ENCODE measurements around the gene TNIK. TPM values are rescaled to one million over a fixed set of nuclear protein-coding genes. Genes with fewer than 3 reads are reported as not detected.

TNIK gene
- total RNA-seq, 1 donor from 2014 or later = 27.4 TPM

GRCh38 chr3:171276923-171277322 lies 183.3 kb downstream of the TNIK start:
- Mint-ChIP-seq H3K4me1 (peaks cover 37% of the 10 kb centered on the region), H3K27ac (no peak overlapping the region), H3K36me3 (ENCODE audit: low read depth) (peaks cover 21% of the 10 kb centered on the region), H3K4me3 (no peak overlapping the region), H3K27me3 (no peaks in the 10 kb centered on the region), H3K9me3 (peaks cover 17% of the 10 kb centered on the region)
- intact Hi-C loops (cut with micrococcal nuclease) = loop anchor here (1.0 kb wide), 1 partner anchor 9 kb away; no protein-coding TSS in a partner anchor
- no peak for DNase-seq

GRCh38 chr3:171274222-171274621 lies 186.0 kb downstream of the TNIK start:
- Mint-ChIP-seq H3K4me3 (no peak overlapping the region), H3K9me3 (peaks cover 12% of the 10 kb centered on the region), H3K4me1 (peaks cover 51% of the 10 kb centered on the region), H3K36me3 (ENCODE audit: low read depth) (peaks cover 19% of the 10 kb centered on the region), H3K27me3 (no peaks in the 10 kb centered on the region), H3K27ac (no peak overlapping the region)
- DNase-seq = no peak
- intact Hi-C loops (cut with micrococcal nuclease) = no loop called here

- Mint-ChIP-seq H3K27ac (peak overlapping the region; percentile 14), H3K4me3 (no peak overlapping the region), H3K9me3 (peaks cover 13% of the 10 kb centered on the region), H3K4me1 (peaks cover 66% of the 10 kb centered on the region), H3K36me3 (ENCODE audit: low read depth) (peaks cover 19% of the 10 kb centered on the region), H3K27me3 (no peaks in the 10 kb centered on the region)
- peak; percentile 55 for DNase-seq
- intact Hi-C loops (cut with micrococcal nuclease) = no loop called here
These were observed 189.7 kb downstream of the TNIK start for GRCh38 chr3:171270541-171270940.

GRCh38 chr3:171269542-171269941 lies 190.7 kb downstream of the TNIK start:
- Mint-ChIP-seq H3K4me1 (peaks cover 67% of the 10 kb centered on the region), H3K36me3 (ENCODE audit: low read depth) (peaks cover 12% of the 10 kb centered on the region), H3K9me3 (peaks cover 6% of the 10 kb centered on the region), H3K27me3 (no peaks in the 10 kb centered on the region), H3K27ac (peak overlapping the region; percentile 13), H3K4me3 (peak overlapping the region; percentile 56)
- DNase-seq = peak; percentile 61
- intact Hi-C loops (cut with micrococcal nuclease) = loop anchor here (2.0 kb wide), 1 partner anchor 15 kb away; no protein-coding TSS in a partner anchor

GRCh38 chr3:171268677-171269076 lies 191.5 kb downstream of the TNIK start:
- Mint-ChIP-seq H3K27ac (no peak overlapping the region), H3K4me3 (peak overlapping the region; percentile 43), H3K4me1 (peaks cover 63% of the 10 kb centered on the region), H3K36me3 (ENCODE audit: low read depth) (peaks cover 12% of the 10 kb centered on the region), H3K27me3 (no peaks in the 10 kb centered on the region), H3K9me3 (peaks cover 6% of the 10 kb centered on the region)
- intact Hi-C loops (cut with micrococcal nuclease) = loop anchor here (2.0 kb wide), 1 partner anchor 14 kb away; no protein-coding TSS in a partner anchor
- DNase-seq = no peak

- peak; percentile 66 for DNase-seq
- Mint-ChIP-seq H3K9me3 (peaks cover 9% of the 10 kb centered on the region), H3K4me3 (peak overlapping the region; percentile 66), H3K27ac (peak overlapping the region; percentile 83), H3K36me3 (ENCODE audit: low read depth) (peaks cover 9% of the 10 kb centered on the region), H3K4me1 (peaks cover 68% of the 10 kb centered on the region), H3K27me3 (no peaks in the 10 kb centered on the region)
- intact Hi-C loops (cut with micrococcal nuclease) = loop anchor here (2.0 kb wide), 1 partner anchor 18 kb away; no protein-coding TSS in a partner anchor
These were observed 193.1 kb downstream of the TNIK start for GRCh38 chr3:171267104-171267503.

GRCh38 chr3:171266740-171267073 lies 193.5 kb downstream of the TNIK start:
- H3K27ac Mint-ChIP-seq = peak overlapping the region; percentile 83
- intact Hi-C loops (cut with micrococcal nuclease) = loop anchor here (2.0 kb wide), 1 partner anchor 18 kb away; no protein-coding TSS in a partner anchor
- peaks cover 9% of the 10 kb centered on the region for H3K9me3 Mint-ChIP-seq
- peaks cover 6% of the 10 kb centered on the region for H3K36me3 Mint-ChIP-seq (ENCODE audit: low read depth)
- peaks cover 69% of the 10 kb centered on the region for H3K4me1 Mint-ChIP-seq
- no peaks in the 10 kb centered on the region for H3K27me3 Mint-ChIP-seq
- peak; percentile 53 for DNase-seq
- H3K4me3 Mint-ChIP-seq = peak overlapping the region; percentile 57

- peaks cover 9% of the 10 kb centered on the region for H3K36me3 Mint-ChIP-seq (ENCODE audit: low read depth)
- no peaks in the 10 kb centered on the region for H3K27me3 Mint-ChIP-seq
- intact Hi-C loops (cut with micrococcal nuclease) = loop anchor here (2.0 kb wide), 1 partner anchor 19 kb away; no protein-coding TSS in a partner anchor
- peaks cover 9% of the 10 kb centered on the region for H3K9me3 Mint-ChIP-seq
- H3K4me3 Mint-ChIP-seq = peak overlapping the region; percentile 65
- peak; percentile 58 for DNase-seq
- peaks cover 72% of the 10 kb centered on the region for H3K4me1 Mint-ChIP-seq
- H3K27ac Mint-ChIP-seq = peak overlapping the region; percentile 83
These were observed 194.0 kb downstream of the TNIK start for GRCh38 chr3:171266034-171266739.

GRCh38 chr3:171264758-171265157 lies 195.4 kb downstream of the TNIK start:
- DNase-seq = peak; percentile 54
- intact Hi-C loops (cut with micrococcal nuclease) = no loop called here
- Mint-ChIP-seq H3K9me3 (peaks cover 9% of the 10 kb centered on the region), H3K27me3 (no peaks in the 10 kb centered on the region), H3K4me1 (peaks cover 66% of the 10 kb centered on the region), H3K27ac (no peak overlapping the region), H3K4me3 (no peak overlapping the region), H3K36me3 (ENCODE audit: low read depth) (peaks cover 14% of the 10 kb centered on the region)

- Mint-ChIP-seq H3K27me3 (no peaks in the 10 kb centered on the region), H3K4me3 (no peak overlapping the region), H3K36me3 (ENCODE audit: low read depth) (peaks cover 11% of the 10 kb centered on the region), H3K27ac (no peak overlapping the region), H3K9me3 (peaks cover 7% of the 10 kb centered on the region), H3K4me1 (peaks cover 69% of the 10 kb centered on the region)
- peak; percentile 22 for DNase-seq
- intact Hi-C loops (cut with micrococcal nuclease) = no loop called here
These were observed 197.8 kb downstream of the TNIK start for GRCh38 chr3:171262431-171262830.

GRCh38 chr3:171261487-171261886 lies 198.7 kb downstream of the TNIK start:
- intact Hi-C loops (cut with micrococcal nuclease) = no loop called here
- peaks cover 70% of the 10 kb centered on the region for H3K4me1 Mint-ChIP-seq
- peak; percentile 49 for DNase-seq
- peak overlapping the region; percentile 15 for H3K4me3 Mint-ChIP-seq
- H3K36me3 Mint-ChIP-seq (ENCODE audit: low read depth) = peaks cover 15% of the 10 kb centered on the region
- no peaks in the 10 kb centered on the region for H3K27me3 Mint-ChIP-seq
- peaks cover 7% of the 10 kb centered on the region for H3K9me3 Mint-ChIP-seq
- peak overlapping the region; percentile 56 for H3K27ac Mint-ChIP-seq

GRCh38 chr3:171260899-171261298 lies 199.3 kb downstream of the TNIK start:
- H3K36me3 Mint-ChIP-seq (ENCODE audit: low read depth) = peaks cover 15% of the 10 kb centered on the region
- no peaks in the 10 kb centered on the region for H3K27me3 Mint-ChIP-seq
- peak; percentile 44 for DNase-seq
- H3K27ac Mint-ChIP-seq = peak overlapping the region; percentile 56
- H3K4me3 Mint-ChIP-seq = peak overlapping the region; percentile 15
- peaks cover 7% of the 10 kb centered on the region for H3K9me3 Mint-ChIP-seq
- intact Hi-C loops (cut with micrococcal nuclease) = no loop called here
- peaks cover 71% of the 10 kb centered on the region for H3K4me1 Mint-ChIP-seq

- peaks cover 7% of the 10 kb centered on the region for H3K9me3 Mint-ChIP-seq
These were observed 199.7 kb downstream of the TNIK start for GRCh38 chr3:171260466-171260865.

GRCh38 chr3:171258316-171258715 lies 201.9 kb downstream of the TNIK start:
- peak; percentile 54 for DNase-seq
- Mint-ChIP-seq H3K36me3 (ENCODE audit: low read depth) (peaks cover 19% of the 10 kb centered on the region), H3K27me3 (no peaks in the 10 kb centered on the region), H3K4me3 (peak overlapping the region; percentile 49), H3K4me1 (peaks cover 84% of the 10 kb centered on the region), H3K27ac (peak overlapping the region; percentile 93), H3K9me3 (peaks cover 7% of the 10 kb centered on the region)
- intact Hi-C loops (cut with micrococcal nuclease) = loop anchor here (5.0 to 10.0 kb wide), 4 partner anchors 304 to 1494 kb away; partner anchors contain the start of genes ECT2 and EIF5A2

More at GRCh38 chr3:171260466-171260865, 199.7 kb downstream of the TNIK start:
- peaks cover 15% of the 10 kb centered on the region for H3K36me3 Mint-ChIP-seq (ENCODE audit: low read depth)
- H3K27ac Mint-ChIP-seq = no peak overlapping the region
- peak; percentile 41 for DNase-seq
- H3K4me3 Mint-ChIP-seq = no peak overlapping the region
- intact Hi-C loops (cut with micrococcal nuclease) = no loop called here
- no peaks in the 10 kb centered on the region for H3K27me3 Mint-ChIP-seq
- peaks cover 71% of the 10 kb centered on the region for H3K4me1 Mint-ChIP-seq

Data from activated CD4-positive, alpha-beta T cell treated with anti-CD3 and anti-CD28 coated beads, Interleukin-2, amount 10 ng/mL, durations not matched to agents 24 days and 14 days (primary cell).